CD4-positive, alpha-beta T cell treated with Interleukin-17A for 4 hours (primary cell): ENCODE results near the gene PCDHA11.
"Not testable (repeated sequence)": the region's sequence is repeated elsewhere in the genome, so short reads cannot be mapped to it uniquely, and the experiment has no call there.

ENCODE experiments used
- DNase-seq: peaks from one replicate; pipeline ENCODE4 v3.0.0-alpha.2; 2020; ENCODE audit warnings: mixed read lengths

The PCDHA11 gene, protein sequence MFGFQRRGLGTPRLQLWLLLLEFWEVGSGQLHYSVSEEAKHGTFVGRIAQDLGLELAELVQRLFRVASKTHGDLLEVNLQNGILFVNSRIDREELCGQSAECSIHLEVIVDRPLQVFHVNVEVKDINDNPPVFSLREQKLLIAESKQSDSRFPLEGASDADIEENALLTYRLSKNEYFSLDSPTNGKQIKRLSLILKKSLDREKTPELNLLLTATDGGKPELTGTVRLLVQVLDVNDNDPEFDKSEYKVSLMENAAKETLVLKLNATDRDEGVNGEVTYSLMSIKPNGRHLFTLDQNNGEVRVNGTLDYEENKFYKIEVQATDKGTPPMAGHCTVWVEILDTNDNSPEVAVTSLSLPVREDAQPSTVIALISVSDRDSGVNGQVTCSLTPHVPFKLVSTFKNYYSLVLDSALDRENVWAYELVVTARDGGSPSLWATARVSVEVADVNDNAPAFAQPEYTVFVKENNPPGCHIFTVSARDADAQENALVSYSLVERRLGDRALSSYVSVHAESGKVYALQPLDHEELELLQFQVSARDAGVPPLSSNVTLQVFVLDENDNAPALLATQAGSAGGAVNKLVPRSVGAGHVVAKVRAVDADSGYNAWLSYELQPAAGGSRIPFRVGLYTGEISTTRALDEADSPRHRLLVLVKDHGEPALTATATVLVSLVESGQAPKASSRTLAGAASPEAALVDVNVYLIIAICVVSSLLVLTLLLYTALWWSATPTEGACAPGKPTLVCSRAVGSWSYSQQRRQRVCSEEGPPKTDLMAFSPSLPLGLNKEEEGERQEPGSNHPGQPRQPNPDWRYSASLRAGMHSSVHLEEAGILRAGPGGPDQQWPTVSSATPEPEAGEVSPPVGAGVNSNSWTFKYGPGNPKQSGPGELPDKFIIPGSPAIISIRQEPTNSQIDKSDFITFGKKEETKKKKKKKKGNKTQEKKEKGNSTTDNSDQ

DNA sequence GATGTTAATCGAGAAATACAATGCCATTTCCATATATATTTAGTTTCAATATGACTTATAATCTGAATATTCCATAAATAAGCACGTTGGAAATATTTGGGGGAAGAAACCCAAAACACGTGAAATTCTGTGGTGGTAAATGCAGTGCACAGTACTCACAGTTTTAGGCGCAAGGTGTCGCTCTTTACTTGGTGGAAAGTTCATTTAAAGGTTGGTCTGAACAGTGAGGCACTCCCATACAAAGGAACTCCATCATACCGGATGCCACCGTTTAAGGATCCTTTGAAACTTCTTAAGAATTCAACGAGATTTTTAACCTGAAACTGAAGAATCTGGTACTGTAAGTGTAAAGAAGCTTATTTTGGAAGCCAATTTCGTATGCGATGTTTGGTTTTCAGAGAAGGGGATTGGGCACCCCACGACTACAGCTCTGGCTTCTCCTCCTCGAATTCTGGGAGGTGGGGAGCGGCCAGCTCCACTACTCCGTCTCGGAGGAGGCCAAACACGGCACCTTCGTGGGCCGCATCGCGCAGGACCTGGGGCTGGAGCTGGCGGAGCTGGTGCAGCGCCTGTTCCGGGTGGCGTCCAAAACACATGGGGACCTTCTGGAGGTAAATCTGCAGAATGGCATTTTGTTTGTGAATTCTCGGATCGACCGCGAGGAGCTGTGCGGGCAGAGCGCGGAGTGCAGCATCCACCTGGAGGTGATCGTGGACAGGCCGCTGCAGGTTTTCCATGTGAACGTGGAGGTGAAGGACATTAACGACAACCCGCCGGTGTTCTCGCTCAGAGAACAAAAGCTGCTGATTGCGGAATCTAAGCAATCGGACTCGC lies at the start of gene PCDHA11:
PCDHA11 (plus strand) TSS at position 237 of the 834 bp plus-strand sequence; CDS start at position 384, 147 bp downstream.
- no peak for DNase-seq

DNA sequence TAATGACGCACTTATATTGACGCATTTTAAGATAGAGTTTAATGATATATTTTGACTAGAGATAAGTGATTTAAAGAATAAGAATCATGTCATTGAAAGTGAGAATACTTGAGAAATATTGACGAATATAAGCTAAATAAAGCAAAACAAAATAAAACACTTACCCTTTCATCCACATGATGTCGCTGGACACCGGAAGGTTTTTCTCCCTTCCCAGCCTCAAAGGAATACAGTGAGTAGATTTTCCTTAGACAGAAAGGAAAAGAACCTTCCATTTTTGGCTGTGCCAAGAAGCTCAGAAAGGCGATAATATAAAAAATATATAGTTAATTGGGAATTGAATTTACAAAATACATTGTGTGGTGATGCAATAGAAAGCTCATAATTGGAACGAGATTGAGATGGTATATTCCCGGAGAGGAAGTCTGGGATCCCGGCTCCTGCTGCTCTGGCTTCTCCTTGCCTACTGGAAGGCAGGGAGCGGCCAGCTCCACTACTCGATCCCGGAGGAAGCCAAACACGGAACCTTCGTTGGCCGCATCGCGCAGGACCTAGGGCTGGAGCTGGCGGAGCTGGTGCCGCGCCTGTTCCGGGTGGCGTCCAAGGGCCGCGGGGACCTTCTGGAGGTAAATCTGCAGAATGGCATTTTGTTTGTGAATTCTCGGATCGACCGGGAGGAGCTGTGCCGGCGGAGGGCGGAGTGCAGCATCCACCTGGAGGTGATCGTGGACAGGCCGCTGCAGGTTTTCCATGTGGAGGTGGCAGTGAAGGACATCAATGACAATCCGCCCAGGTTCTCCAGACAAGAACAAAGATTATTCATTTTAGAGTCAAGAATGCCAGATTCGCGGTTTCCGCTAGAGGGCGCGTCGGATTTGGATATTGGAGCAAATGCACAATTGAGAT lies 47.1 kb upstream of the PCDHA11 start, which contains the start of gene PCDHA5:
PCDHA5 (plus strand) TSS at position 239 of the 906 bp plus-strand sequence.
- DNase-seq: no peak

DNA sequence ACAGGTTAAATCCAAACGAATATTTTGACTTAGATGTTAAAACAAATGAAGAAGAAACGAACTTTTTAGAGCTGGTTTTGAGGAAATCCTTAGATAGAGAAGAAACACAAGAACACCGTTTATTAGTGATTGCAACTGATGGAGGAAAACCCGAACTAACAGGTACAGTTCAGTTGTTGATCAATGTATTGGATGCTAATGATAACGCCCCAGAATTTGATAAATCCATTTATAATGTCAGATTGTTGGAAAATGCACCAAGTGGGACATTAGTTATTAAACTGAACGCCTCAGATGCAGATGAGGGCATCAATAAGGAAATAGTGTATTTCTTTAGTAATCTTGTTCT lies 46.5 kb upstream of the PCDHA11 start:
- no peak for DNase-seq

DNA sequence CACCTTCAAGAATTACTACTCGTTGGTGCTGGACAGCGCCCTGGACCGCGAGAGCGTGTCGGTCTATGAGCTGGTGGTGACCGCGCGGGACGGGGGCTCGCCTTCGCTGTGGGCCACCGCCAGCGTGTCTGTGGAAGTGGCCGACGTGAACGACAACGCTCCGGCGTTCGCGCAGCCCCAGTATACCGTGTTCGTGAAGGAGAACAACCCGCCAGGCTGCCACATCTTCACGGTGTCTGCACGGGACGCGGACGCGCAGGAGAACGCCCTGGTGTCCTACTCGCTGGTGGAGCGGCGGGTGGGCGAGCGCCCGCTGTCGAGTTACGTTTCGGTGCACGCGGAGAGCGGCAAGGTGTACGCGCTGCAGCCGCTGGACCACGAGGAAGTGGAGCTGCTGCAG lies 45.8 kb upstream of the PCDHA11 start:
- DNase-seq: not testable (repeated sequence)

DNA sequence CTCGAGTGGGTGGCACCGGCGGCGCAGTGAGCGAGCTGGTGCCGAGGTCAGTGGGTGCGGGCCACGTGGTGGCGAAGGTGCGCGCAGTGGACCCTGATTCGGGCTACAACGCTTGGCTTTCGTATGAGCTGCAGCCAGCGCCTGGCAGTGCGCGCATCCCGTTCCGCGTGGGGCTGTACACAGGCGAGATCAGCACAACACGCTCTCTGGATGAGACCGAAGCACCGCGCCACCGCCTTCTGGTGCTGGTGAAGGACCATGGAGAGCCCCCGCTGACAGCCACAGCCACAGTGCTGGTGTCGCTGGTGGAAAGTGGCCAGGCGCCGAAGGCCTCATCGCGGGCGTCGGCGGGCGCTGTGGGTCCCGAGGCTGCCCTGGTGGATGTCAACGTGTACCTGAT lies 45.3 kb upstream of the PCDHA11 start:
- DNase-seq: no peak

DNA sequence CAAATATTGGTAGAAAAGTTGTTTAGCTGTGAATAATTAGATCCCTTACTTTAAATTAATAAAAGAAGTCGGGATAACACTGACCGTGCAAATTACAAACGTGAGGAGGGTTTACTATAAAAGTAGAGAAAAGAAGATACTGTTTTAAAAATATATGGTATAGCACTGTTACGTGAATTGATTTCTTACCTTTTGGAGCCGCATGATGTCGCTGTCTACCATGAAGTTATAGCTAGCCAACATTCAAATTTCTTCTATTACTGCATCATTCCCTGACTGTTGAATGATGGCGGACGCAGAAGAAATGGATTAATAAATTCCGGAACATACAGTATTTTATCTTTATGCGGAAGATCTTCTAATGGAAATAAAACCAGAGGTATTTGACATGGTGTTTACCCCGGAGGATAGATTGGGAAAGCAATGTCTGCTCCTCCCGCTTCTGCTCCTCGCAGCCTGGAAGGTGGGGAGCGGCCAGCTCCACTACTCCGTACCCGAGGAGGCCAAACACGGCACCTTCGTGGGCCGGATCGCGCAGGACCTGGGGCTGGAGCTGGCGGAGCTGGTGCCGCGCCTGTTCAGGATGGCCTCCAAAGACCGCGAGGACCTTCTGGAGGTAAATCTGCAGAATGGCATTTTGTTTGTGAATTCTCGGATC lies 40.9 kb upstream of the PCDHA11 start, which contains the start of gene PCDHA6:
PCDHA6 (plus strand) TSS at position 257 of the 658 bp plus-strand sequence; CDS start at position 389, 132 bp downstream.
- DNase-seq: no peak

DNA sequence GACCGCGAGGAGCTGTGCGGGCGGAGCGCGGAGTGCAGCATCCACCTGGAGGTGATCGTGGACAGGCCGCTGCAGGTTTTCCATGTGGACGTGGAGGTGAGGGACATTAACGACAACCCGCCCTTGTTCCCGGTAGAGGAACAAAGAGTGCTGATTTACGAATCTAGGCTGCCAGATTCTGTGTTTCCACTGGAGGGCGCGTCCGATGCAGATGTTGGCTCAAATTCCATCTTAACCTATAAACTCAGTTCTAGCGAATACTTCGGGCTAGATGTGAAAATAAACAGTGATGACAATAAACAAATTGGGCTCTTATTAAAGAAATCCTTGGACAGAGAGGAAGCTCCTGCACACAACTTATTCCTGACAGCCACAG lies 40.4 kb upstream of the PCDHA11 start:
- no peak for DNase-seq

DNA sequence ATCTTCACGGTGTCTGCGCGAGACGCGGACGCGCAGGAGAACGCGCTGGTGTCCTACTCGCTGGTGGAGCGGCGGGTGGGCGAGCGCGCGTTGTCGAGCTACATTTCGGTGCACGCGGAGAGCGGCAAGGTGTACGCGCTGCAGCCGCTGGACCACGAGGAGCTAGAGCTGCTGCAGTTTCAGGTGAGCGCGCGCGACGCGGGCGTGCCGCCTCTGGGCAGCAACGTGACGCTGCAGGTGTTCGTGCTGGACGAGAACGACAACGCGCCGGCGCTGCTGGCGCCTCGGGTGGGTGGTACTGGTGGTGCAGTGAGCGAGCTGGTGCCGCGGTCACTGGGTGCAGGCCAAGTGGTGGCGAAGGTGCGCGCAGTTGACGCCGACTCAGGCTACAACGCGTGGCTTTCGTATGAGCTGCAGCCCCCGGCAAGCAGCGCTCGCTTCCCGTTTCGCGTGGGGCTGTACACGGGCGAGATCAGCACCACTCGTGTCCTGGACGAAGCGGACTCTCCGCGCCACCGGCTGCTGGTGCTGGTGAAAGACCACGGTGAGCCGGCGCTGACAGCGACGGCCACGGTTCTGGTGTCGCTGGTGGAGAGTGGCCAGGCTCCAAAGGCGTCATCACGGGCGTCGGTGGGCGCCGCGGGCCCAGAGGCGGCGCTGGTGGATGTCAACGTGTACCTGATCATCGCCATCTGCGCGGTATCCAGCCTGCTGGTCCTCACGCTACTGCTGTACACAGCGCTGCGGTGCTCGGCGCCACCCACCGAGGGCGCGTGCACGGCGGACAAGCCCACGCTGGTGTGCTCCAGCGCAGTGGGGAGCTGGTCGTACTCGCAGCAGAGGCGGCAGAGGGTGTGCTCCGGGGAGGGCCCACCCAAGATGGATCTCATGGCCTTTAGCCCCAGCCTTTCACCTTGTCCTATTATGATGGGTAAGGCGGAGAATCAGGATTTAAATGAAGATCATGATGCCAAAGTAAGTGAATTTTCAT lies 39.0 kb upstream of the PCDHA11 start:
- not testable (repeated sequence) for DNase-seq

DNA sequence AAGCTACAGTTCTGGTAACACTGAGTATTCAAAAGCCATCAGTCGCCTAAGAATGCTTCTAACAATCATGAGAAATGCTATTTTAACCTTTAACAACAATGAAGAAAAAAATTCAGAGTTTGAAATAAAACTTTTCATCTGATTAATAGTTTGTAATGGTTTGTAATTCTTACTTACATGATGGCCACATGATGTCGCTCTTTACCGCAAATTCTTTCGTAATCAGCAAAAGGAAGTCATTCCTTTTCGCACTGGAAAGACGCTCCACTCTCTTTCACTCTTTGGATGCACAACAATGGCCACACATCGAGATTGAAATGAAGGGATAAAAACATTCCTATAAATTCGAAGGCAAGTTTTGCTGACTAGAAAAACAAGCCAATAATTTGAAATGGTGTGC lies 34.8 kb upstream of the PCDHA11 start, which contains the start of gene PCDHA7:
PCDHA7 (plus strand) TSS at position 277 of the 400 bp plus-strand sequence; CDS start at position 392, 115 bp downstream.
- DNase-seq: no peak

DNA sequence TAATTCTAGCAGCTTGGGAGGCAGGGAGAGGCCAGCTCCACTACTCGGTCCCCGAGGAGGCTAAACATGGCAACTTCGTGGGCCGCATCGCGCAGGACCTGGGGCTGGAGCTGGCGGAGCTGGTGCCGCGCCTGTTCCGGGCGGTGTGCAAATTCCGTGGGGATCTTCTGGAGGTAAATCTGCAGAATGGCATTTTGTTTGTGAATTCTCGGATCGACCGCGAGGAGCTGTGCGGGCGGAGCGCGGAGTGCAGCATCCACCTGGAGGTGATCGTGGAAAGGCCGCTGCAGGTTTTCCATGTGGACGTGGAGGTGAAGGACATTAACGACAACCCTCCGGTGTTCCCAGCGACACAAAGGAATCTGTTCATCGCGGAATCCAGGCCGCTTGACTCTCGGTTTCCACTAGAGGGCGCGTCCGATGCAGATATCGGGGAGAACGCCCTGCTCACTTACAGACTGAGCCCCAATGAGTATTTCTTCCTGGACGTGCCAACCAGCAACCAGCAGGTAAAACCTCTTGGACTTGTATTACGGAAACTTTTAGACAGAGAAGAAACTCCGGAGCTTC lies 34.2 kb upstream of the PCDHA11 start:
- not testable (repeated sequence) for DNase-seq

DNA sequence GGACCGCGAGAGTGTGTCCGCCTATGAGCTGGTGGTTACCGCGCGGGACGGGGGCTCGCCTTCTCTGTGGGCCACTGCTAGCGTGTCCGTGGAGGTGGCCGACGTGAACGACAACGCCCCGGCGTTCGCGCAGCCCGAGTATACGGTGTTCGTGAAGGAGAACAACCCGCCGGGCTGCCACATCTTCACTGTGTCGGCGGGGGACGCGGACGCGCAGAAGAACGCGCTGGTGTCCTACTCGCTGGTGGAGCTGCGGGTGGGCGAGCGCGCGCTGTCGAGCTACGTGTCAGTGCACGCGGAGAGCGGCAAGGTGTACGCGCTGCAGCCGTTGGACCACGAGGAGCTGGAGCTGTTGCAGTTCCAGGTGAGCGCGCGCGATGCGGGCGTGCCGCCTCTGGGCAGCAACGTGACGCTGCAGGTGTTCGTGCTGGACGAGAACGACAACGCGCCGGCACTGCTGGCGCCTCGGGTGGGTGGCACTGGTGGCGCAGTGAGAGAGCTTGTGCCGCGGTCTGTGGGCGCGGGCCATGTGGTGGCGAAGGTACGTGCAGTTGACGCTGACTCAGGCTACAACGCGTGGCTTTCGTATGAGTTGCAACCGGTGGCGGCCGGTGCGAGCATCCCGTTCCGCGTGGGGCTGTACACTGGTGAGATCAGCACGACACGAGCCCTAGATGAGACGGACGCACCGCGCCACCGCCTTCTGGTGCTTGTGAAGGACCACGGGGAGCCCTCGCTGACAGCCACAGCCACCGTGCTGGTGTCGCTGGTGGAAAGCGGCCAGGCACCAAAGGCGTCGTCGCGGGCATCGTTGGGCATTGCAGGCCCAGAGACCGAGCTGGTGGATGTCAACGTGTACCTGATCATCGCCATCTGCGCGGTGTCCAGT lies 32.9 kb upstream of the PCDHA11 start:
- DNase-seq: no peak

DNA sequence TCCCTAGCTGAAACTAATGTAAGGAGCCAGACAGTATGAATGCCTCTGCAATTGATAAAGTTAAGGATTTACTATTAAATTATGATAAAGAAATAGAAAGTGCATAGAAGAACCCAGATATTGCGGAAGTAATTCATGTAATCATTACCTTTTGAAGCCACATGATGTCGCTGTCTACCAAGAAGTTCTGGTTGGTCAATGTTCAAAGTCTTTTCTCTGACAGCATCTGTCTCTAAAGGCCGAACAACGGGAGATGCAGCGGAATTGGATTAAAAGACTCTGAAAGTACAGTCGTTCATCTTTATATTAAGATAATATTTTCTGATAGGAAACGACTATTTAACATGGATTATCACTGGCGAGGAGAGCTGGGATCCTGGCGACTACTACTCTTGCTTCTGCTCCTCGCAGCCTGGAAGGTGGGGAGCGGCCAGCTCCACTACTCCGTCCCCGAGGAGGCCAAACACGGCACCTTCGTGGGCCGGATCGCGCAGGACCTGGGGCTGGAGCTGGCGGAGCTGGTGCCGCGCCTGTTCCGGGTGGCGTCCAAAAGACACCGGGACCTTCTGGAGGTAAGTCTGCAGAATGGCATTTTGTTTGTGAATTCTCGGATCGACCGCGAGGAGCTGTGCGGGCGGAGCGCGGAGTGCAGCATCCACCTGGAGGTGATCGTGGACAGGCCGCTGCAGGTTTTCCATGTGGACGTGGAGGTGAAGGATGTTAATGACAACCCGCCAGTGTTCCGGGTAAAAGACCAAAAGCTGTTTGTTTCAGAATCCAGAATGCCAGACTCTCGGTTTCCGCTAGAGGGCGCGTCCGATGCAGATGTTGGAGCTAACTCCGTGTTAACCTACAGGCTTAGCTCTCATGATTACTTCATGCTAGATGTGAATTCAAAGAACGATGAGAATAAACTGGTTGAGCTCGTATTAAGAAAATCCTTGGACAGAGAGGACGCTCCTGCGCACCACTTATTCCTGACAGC lies 27.5 kb upstream of the PCDHA11 start, which contains the start of gene PCDHA8:
PCDHA8 (plus strand) TSS at position 210 of the 985 bp plus-strand sequence; CDS start at position 345, 135 bp downstream.
- DNase-seq: no peak

DNA sequence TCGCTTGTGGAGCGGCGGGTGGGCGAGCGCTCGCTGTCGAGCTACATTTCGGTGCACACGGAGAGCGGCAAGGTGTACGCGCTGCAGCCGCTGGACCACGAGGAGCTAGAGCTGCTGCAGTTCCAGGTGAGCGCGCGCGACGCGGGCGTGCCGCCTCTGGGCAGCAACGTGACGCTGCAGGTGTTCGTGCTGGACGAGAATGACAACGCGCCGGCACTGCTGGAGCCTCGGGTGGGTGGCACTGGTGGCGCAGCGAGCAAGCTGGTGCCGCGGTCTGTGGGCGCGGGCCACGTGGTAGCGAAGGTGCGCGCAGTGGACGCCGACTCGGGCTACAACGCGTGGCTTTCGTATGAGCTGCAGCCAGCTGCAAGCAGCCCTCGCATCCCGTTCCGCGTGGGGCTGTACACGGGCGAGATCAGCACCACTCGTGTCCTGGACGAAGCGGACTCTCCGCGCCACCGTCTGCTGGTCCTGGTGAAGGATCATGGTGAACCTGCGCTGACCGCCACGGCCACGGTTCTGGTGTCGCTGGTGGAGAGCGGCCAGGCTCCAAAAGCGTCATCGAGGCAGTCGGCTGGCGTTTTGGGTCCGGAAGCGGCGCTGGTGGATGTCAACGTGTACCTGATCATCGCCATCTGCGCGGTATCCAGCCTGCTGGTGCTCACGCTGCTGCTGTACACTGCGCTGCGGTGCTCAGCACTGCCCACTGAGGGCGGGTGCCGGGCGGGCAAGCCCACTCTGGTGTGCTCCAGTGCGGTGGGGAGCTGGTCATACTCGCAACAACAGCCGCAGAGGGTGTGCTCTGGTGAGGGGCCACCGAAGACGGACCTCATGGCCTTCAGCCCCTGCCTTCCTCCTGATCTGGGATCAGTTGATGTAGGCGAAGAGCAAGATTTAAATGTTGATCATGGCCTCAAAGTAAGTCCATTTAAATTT lies 25.7 kb upstream of the PCDHA11 start:
- no peak for DNase-seq

DNA sequence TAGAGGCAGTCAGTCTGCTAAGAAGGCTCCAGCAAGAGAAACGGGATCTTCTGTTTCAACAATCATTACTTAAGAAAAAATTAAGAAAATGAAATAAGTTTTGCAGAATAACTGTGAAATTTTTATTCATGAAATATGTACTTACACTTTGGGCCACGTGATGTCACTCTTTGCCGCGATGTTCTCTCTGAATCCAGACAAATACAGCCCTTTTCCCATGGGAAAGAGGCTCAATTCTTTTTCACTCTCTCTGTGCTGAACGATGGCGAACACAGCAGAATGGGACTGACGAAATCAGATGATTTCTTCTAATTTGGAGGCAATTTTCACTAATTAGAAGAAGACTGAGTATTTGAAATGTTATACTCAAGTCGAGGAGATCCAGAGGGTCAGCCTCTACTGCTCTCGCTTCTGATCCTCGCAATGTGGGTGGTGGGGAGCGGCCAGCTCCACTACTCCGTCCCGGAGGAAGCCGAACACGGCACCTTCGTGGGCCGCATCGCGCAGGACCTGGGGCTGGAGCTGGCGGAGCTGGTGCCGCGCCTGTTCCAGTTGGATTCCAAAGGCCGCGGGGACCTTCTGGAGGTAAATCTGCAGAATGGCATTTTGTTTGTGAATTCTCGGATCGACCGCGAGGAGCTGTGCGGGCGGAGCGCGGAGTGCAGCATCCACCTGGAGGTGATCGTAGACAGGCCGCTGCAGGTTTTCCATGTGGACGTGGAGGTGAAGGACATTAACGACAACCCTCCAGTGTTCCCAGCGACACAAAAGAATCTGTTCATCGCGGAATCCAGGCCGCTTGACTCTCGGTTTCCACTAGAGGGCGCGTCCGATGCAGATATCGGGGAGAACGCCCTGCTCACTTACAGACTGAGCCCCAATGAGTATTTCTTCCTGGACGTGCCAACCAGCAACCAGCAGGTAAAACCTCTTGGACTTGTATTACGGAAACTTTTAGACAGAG lies 20.3 kb upstream of the PCDHA11 start, which contains the start of gene PCDHA9:
PCDHA9 (plus strand) TSS at position 244 of the 964 bp plus-strand sequence; CDS start at position 358, 114 bp downstream.
- not testable (repeated sequence) for DNase-seq
